Measurements from ENCODE around the gene LMX1B.
A peak's percentile ranks its signal among the peaks of the same experiment; 100 is the strongest.

Gene LMX1B

DNA sequence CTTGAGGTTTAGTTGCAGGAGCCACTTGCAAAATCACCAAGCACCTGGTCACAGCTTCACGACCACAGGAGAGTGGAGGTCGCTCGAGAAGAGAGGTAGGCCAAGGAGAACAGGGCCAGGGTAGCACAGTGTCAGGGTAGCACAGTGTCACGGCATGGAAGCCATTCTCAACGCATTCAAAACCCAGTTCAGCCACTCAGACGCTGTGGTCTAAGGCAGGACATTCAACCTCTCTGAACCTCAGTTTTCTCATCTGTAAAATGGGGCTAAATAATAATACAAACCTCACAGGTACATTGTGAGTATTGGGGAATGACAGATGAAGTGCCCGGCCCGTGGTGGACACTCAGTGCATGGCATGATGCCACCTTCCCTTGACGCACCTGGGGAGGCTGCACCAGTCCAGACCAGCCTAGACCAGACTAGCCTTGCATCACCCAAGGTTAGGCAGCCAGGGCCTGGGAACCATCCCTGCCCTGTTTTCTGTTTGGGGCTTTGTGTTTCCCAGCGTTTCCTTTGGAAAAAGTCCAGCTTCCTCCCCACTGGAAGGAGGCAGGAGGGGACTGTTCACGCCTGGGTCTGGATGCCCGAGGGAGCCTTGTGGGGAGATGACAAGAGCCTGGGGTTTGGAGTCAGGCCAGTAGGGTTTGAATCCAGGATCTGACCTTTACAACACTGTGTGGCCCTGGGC is 7.8 kb upstream of the LMX1B start:
- DNase-seq = no peak

GRCh38 chr9:126606483-126606870 is 7.3 kb upstream of the LMX1B start:
- no peak for DNase-seq

DNA sequence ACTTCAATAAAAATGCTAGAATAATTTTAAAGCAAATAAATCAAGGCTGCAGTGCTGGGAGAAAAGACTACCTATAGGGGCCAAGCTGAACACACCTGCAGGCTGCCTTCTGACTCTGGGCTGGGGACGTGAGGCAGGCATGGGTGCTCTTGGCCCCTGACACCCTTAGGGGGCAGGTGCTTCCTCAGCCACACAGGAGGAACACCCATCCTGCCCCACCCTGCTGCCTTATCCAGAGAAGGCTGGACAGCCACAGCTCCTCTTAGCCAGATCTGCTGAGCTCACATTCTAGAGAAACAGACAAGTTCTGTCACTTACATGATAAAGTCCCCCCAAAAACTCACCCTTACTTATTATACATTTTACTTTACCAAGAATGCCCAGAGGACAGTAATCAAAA is 6.6 kb upstream of the LMX1B start:
- DNase-seq = no peak

- no peak for DNase-seq
Measured at GRCh38 chr9:126607731-126608130, 6.0 kb upstream of the LMX1B start.

- DNase-seq = no peak
Measured at GRCh38 chr9:126608551-126608950, 5.2 kb upstream of the LMX1B start.

- DNase-seq = no peak
Measured at GRCh38 chr9:126609191-126609590, 4.5 kb upstream of the LMX1B start.

DNA sequence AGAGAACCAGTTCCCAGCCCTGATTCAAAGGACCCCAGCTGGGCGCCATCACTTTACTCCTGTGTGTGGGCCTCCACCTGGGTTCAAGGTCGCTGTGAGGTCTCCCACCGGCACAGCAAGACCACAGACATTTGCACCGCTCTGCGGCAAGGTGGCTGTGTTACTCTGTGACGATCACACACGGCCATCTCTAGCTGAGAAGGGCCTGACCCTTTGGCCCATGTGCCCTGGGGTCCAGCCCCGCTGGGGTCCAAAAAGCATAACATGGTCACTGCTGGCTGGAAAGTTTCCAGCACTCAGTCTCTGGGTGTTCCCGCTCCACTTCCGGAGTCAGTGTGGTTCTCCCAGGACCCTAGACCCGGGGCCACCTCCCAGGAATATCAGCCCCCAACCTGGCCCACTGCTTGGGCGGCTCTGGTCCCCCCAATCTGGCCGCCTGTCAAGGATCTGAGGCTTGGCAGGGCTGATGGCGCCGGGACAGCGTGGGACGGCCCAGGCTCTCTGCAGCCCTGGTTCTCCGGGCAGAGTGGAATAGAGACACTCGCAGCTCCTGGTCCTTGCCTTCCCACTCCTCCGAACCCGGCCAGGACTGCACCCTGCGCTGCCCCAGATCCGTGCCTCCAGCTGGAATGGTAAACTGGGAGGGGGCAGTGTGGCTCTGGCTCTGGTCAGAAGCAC is 3.9 kb upstream of the LMX1B start:
- DNase-seq = no peak

GRCh38 chr9:126611193-126611591 is 2.5 kb upstream of the LMX1B start:
- no peak for DNase-seq

DNA sequence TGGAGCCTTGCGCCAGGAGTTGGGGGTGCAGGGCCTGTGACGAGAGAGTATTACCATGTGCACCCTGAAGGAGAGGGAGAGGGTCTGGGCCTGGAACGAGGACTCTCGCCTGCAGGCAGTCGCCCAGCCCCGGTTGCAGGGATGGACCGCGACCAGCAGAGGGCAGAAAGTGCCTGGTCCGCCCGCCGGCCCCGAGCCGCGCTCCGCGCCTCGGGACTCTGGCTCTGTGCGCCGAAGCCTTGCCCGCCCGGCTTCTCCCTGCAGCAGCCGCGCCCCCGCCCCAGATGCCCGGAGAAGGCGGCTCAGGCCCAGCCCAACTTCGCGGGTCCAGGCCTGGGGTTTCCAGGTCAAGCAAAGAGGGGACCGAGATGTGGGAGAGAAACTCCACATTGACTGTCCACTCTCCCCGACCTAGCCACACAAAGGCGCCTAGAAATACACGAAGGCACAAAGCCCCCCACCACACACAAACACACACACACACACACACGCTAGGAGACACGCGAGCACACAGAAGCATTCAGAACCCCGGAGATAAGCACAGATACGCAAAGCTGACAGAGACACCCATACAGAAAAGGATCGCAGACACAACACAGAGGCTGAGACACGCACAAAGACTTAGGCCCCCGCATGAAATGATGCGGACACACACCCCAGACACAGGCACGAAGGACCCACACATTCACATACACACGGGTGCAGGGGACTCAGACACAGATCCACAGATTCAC is 2.0 kb upstream of the LMX1B start:
- DNase-seq = peak; percentile 74

- no peak for DNase-seq
Measured at GRCh38 chr9:126612326-126612812, 1.4 kb upstream of the LMX1B start.

- DNase-seq = no peak
Measured at GRCh38 chr9:126612813-126613641, 701 bp upstream of the LMX1B start.

DNA sequence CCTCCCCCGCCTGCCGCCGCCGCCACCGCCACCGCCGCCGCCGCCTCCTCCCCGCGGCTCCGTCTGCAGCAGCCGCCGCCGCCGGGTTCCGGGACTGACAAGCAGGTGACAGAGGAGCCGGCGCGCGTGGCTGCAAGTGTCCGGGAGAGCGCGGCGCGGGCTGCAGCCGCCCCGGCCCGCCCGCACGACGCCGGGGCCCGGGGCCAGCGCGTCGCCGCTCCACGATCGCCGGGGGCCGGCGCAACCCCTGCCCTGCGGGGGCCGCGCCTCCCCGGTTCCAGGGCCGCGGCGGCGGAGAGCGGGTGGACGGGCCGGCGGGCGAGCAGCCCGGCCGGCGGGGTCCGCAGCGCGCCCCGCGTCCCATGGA is 343 bp downstream of the LMX1B start:
- DNase-seq = no peak

DNA sequence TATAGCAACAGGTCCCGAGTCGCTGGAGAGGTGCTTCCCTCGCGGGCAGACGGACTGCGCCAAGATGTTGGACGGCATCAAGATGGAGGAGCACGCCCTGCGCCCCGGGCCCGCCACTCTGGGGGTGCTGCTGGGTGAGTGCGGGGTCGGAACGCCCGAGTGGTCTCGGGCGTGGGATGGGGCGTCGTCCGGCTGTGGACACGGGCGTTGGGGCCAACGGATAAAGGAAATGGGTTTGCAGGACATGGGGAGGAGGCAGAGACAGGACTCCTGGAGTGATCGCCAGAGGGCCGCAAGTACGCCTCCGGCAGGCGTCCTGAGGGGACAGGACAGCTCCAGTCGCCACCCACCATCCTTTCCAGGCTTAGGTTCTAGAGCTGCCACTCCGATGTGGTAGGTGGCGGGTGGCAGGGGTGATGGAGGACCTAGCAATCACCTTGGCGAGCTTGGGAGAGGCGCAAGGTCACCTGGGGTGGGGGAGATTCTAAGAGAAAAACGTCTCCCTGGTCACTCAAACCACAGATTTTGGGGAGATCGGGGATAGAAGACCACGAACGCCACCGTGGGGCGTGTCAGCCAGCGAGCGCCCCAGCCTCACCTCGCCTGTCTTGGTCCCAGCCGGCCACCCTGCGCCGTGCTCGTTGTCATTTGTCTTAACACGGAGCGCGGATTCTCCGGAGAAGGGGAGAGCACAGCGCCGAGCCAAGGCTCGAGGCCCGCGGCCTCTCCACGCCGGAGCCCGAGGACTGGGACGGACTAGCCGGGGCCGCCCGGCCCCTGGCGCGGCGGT is 922 bp downstream of the LMX1B start:
- no peak for DNase-seq

DNA sequence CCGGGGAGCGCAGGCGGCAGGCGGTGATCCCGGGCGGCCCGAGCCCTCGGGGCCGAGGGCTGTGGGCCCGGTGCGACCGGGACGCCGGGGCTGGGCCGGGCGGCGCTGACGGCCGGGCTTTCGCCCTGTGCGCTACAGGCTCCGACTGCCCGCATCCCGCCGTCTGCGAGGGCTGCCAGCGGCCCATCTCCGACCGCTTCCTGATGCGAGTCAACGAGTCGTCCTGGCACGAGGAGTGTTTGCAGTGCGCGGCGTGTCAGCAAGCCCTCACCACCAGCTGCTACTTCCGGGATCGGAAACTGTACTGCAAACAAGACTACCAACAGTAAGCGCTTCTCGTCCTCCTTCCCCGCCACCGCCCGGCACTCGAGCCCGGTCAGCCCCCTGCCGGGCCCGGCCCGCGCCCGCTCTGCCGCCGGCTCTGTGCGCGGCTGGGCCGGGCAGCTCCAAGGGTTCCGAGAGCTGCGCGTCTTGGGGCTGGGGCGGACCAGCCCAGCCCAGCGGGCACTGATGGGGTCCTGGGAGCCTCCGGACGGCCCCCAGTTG is 1.6 kb downstream of the LMX1B start:
- no peak for DNase-seq

GRCh38 chr9:126615791-126616447 is 2.2 kb downstream of the LMX1B start:
- DNase-seq = no peak

DNA sequence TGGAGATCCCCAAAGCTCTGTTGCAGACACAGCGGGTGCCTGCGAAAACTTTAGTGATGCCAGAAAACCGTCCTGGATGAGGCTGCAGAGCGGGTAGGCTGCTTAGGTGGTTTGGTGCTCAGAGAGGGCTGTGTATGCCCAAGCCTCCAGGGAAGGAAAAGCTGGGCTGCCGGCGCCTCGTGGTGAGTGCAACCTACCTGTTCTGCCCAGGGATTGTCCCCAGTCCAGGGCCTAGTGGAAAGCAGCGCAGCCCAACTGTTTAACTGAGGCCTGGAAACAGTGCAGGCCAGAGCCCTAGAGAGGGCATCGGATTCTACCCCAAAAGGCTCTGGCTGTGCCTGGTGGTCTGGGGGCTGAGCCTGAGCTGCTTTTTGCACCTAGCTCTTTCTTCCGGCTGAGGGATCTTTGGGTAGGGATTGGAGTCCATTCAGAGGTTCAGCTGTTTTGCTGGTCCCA is 2.8 kb downstream of the LMX1B start:
- DNase-seq = no peak

DNA sequence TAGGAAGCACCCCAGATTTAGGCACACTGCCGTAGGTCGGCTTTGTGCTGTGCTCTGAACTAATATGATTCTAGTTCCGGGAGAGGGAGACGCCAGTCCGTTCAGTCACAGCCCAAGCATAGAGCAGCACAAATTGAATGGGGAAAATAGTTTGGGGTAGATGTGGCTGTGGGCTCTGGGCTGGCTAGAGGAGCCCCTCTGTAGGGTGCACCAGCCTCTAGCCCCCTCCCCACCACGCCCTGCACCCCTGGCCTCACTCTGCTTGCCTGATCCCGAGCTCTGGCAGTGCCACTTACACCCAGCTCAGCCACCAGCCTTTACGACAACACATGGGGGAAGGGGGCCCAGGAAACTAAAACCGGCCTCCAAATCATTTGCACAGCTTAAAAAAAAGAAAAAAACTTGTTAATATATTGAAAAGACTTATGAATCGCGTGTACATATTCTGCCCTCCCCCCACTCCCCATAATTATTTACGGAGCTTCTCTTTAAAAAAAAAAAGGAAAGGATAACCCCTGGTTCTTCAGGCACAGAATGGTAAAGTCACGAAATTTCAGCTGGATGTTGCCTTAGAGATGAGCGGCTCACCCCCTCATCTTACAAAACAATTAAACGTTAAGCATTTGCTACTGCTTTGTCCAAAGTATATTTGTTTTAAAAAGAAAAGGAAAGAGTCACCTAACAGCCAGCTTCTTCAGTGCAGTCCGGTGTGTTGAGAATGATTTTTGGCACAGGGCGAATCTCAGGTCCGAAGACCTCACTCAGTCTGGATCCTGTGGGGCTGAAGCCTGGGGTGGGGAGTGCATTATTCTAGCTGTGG is 3.5 kb downstream of the LMX1B start:
- no peak for DNase-seq

DNA sequence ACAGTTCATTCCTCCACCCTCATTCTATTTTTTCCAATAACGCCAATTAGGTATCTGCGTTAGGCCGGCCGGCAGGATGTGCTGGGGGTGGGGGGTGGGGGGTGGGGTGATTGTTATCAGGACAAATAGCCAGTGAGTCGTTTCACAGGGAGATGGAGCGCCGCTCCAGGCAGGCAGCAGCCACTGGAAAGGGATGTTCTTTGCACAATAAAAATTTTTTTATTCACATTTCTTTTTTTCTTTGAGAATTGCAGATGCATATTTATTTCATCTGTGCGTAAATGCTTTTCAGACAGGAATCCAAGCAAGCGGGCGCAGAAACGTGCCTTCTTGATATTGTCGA is 4.1 kb downstream of the LMX1B start:
- DNase-seq = no peak

DNA sequence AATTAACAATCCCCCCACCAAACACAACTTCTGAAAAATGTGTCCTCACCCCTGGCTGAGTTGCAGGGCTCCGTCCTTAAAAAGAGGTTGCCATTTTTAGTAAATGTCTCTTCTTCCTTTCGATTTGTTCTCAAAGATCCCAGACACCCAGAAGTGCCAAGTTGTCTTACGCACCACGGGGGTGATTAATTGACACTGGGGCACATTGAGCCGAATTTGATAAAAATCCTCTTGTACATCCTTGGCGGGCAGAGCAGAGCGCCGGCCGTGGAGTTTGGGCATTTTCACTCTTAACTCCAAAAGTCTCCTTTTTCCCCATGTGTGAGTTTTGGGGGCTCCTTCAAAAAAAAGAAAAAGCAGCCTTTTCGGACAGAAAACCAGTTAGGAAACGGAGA is 4.5 kb downstream of the LMX1B start:
- no peak for DNase-seq

DNA sequence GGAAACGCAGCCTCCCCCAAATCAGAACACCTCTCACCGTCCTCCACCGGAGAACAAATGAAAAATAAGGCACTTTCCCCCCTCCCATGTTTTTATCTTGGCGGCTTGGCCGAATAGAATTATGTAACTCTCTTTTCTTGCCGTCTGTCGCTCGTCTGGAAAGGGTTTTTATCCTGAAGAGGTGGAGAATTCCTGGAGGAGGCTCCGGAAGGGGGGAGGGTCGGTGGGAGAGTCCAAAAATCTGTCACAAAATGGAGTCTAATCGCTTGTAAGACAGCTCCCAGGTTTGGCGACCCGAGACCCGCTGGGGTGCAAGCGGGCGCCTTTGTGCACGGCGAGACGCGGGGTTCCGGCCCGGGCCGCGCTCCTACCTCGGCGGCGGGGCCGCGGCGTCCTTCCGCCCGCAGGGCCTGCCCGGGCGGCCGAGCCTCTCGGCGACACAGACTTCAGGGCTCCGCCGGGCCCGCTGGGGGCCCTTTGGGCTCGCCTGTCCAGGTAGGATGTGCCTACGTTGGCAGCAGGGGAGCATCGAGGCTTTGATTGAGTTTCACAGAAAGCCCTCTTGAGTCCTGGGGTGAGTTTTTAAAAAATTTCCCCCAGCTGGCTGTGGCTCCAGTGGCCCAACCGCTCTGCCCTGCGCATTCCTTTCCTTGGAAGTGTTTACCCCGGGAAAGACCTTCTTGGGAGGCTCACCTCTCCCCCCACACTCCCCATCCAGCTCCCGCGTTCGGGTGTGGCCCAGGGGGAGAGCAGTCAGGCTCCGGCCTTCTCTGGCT is 5.0 kb downstream of the LMX1B start:
- DNase-seq = no peak

Measured in stimulated activated CD4-positive, alpha-beta T cell treated with anti-CD3 and anti-CD28 coated beads, Interleukin-12 subunit alpha, Interleukin-12 subunit beta, amount 100 ng/mL, for 4 hours (primary cell).